ENCODE measurements around the gene CFAP46. TPM values are rescaled to one million over a fixed set of nuclear protein-coding genes. Genes with fewer than 3 reads are reported as not detected.

The CFAP46 gene
- total and polyA plus RNA-seq, 2 experiments from 2014 or later = 3.1 to 5.4 TPM

DNA sequence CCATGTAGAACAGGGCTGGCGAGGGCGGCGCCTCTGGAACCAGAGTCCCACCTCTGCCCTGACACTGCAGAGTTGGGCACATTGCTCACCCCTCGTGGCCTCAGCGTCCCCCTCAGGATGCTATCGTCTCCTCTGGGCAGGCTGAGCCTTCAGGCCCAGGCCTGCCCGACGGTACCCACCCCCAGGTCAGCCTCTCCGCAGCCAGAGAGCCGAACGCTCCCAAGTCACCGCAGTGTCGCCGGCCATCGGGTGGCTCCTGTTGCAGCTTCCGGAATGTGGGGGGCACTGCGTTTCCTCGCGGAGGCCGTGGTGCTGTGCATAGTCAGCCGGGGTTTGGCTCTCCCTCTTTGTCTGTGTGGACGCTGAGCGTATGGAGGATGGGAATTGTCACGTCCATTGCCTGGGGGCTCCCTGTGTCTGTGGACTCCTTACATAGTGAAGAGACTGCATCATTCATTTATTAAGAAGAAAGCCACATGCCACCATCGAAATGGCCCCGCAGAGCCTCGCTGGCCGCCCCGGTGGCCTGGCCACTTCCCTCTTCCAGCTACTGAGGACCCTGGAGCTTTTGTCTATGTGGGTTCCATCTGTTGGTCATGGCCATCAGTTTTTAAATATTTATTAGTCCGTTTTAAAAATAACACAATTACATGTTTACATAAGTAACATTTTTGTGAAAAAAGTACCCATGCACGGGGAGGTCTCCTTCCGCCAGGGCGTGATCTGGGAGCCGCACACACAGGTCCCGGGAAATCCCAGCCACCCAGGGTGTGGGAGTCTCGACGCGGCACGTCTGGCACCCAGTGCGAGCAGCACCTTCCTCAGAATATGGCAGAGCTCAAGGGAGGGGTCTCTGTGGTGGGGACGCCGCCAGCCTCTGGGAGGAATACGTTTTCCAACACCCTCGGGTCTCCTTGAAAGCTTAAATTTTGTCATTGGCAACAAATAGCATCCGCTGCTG lies 172.0 kb downstream of the CFAP46 start (continued):
- TF ChIP-seq POLR2AphosphoS5 (IDR thresholded peaks at IDR 0.05; ENCODE audit: low read depth) (no peak), CREB1 (CRISPR knock-in tag; IDR thresholded peaks at IDR 0.05; ENCODE audit: low read depth) (no peak), ETS1 (IDR thresholded peaks at IDR 0.05) (no peak), EZH2 (IDR thresholded peaks at IDR 0.05; ENCODE audit: low read depth, unreplicated experiment) (no peak)

- H4K20me1 ChIP-seq (replicated peaks; ENCODE audit: insufficient read depth) = no peaks in the 10 kb centered on the region
- H3F3A ChIP-seq (replicated peaks; ENCODE audit: low read depth) = 0 out of 2 replicates have a peak, but pooled peaks cover 3% of the 10 kb centered on the region
- ATAC-seq (no peak), DNase-seq (ENCODE audit: low spot score) (no peak)
- H3K27me3 Mint-ChIP-seq (ENCODE audit: insufficient read depth, low read depth, poor library complexity) = peaks cover 9% of the 10 kb centered on the region
- H3K36me3 Mint-ChIP-seq (ENCODE audit: low read depth) = peaks cover 4% of the 10 kb centered on the region
- no peaks in the 10 kb centered on the region for H3K27me3 ChIP-seq (ENCODE audit: insufficient read depth)
- H3K4me3 Mint-ChIP-seq = no peak overlapping the region
- H3K9me3 Mint-ChIP-seq = no peaks in the 10 kb centered on the region; the same call in 2 of the 3 replicates
- H3K4me2 ChIP-seq = no peak overlapping the region
- H3K27ac Mint-ChIP-seq = no peak overlapping the region
- no peak overlapping the region for H3K4me3 ChIP-seq
- H3K4me1 Mint-ChIP-seq = no peaks in the 10 kb centered on the region; the same call in 2 of the 3 replicates
- H3K27ac ChIP-seq (ENCODE audit: low read depth) = no peak overlapping the region
- H2AFZ ChIP-seq = no peak overlapping the region
- H3K36me3 ChIP-seq (ENCODE audit: insufficient read depth) = no peaks in the 10 kb centered on the region
- no peak for TF ChIP-seq NANOG (IDR thresholded peaks at IDR 0.05; ENCODE audit: borderline replicate concordance)
- no peak for TF ChIP-seq ETS1 (IDR thresholded peaks at IDR 0.05)
- no peak for TF ChIP-seq JUNB (IDR thresholded peaks at IDR 0.05; ENCODE audit: unreplicated experiment)
- no peak for TF ChIP-seq EZH2phosphoT487 (IDR thresholded peaks at IDR 0.05; ENCODE audit: unreplicated experiment)
- no peak for TF ChIP-seq STAT1 (IDR thresholded peaks at IDR 0.05; ENCODE audit: unreplicated experiment)
- TF ChIP-seq CREB1 (CRISPR knock-in tag; IDR thresholded peaks at IDR 0.05; ENCODE audit: low read depth) = no peak
- no peaks in the 10 kb centered on the region for H3K79me2 ChIP-seq (replicated peaks; ENCODE audit: insufficient read depth)
- H3K4me1 ChIP-seq (ENCODE audit: insufficient read depth) = no peaks in the 10 kb centered on the region
- no peaks in the 10 kb centered on the region for H3K9me2 ChIP-seq (ENCODE audit: insufficient read depth)
Measured at GRCh38 chr10:132768346-132769248, 173.8 kb downstream of the CFAP46 start.
